ENCODE data around the gene TNFAIP1. TPM values are rescaled to one million over a fixed set of nuclear protein-coding genes. Genes with fewer than 3 reads are reported as not detected.
A peak's percentile ranks its signal among the peaks of the same experiment; 100 is the strongest.

The TNFAIP1 gene
- polyA plus RNA-seq, 1 experiment, result 51.2 TPM

- Histone ChIP-seq H3K27me3 (ENCODE audit: control insufficient read depth, insufficient read depth, low read length) (no peaks in the 10 kb centered on the region), H3K4me3 (ENCODE audit: low read depth, low read length) (peak overlapping the region; percentile 69), H3K27ac (ENCODE audit: low read depth, low read length) (no peak overlapping the region), H3K9me3 (ENCODE audit: control insufficient read depth, insufficient read depth, low read length) (no peaks in the 10 kb centered on the region; the same call in 1 of the 2 replicates)
- ChIA-PET POLR2A (no interaction called here), CTCF (no interaction called here)
- DNase-seq (ENCODE audit: low read depth, low spot score), result no peak
- no peak for TF ChIP-seq CTCF (IDR thresholded peaks at IDR 0.05; ENCODE audit: low read depth, low read length)
Observed at GRCh38 chr17:28372945-28373274, 37.3 kb downstream of the TNFAIP1 start.

- CTCF ChIA-PET, result interaction anchor here (0.7 to 1.3 kb wide), 2 partner anchors 36 kb away, joined by 3 to 5 read pairs; no protein-coding TSS in a partner anchor
- no peaks in the 10 kb centered on the region for H3K27me3 ChIP-seq (ENCODE audit: control insufficient read depth, insufficient read depth, low read length)
- POLR2A ChIA-PET, result no interaction called here
- no peaks in the 10 kb centered on the region; the same call in 1 of the 2 replicates for H3K9me3 ChIP-seq (ENCODE audit: control insufficient read depth, insufficient read depth, low read length)
- DNase-seq (ENCODE audit: low read depth, low spot score), result no peak
- no peak for TF ChIP-seq CTCF (IDR thresholded peaks at IDR 0.05; ENCODE audit: low read depth, low read length)
- no peak overlapping the region for H3K27ac ChIP-seq (ENCODE audit: low read depth, low read length)
- H3K4me3 ChIP-seq (ENCODE audit: low read depth, low read length), result no peak overlapping the region
Observed at GRCh38 chr17:28379814-28380801, 44.5 kb downstream of the TNFAIP1 start.

- CTCF ChIA-PET, result interaction anchor here (1.3 kb wide), 1 partner anchor 35 kb away, joined by 5 read pairs; no protein-coding TSS in a partner anchor
Observed at GRCh38 chr17:28381141-28381825, 45.7 kb downstream of the TNFAIP1 start.

GRCh38 chr17:28384281-28385036 is 48.9 kb downstream of the TNFAIP1 start:
- ChIA-PET CTCF (no interaction called here), POLR2A (no interaction called here)
- no peak for DNase-seq (ENCODE audit: low read depth, low spot score)
- no peak for TF ChIP-seq CTCF (IDR thresholded peaks at IDR 0.05; ENCODE audit: low read depth, low read length)
- H3K27me3 ChIP-seq (ENCODE audit: control insufficient read depth, insufficient read depth, low read length), result no peaks in the 10 kb centered on the region
- no peak overlapping the region for H3K27ac ChIP-seq (ENCODE audit: low read depth, low read length)
- H3K4me3 ChIP-seq (ENCODE audit: low read depth, low read length), result no peak overlapping the region
- H3K9me3 ChIP-seq (ENCODE audit: control insufficient read depth, insufficient read depth, low read length), result no peaks in the 10 kb centered on the region; the same call in 1 of the 2 replicates

More at GRCh38 chr17:28381141-28381825, 45.7 kb downstream of the TNFAIP1 start:
- TF ChIP-seq CTCF (IDR thresholded peaks at IDR 0.05; ENCODE audit: low read depth, low read length), result no peak
- DNase-seq (ENCODE audit: low read depth, low spot score), result no peak
- Histone ChIP-seq H3K27me3 (ENCODE audit: control insufficient read depth, insufficient read depth, low read length) (no peaks in the 10 kb centered on the region), H3K4me3 (ENCODE audit: low read depth, low read length) (no peak overlapping the region), H3K9me3 (ENCODE audit: control insufficient read depth, insufficient read depth, low read length) (no peaks in the 10 kb centered on the region; the same call in 1 of the 2 replicates), H3K27ac (ENCODE audit: low read depth, low read length) (no peak overlapping the region)
- POLR2A ChIA-PET, result no interaction called here

Data from AG04450 (cell line).